Uterus (tissue), 2 donors: ENCODE data around the gene CYP2C9.

Experiments used
- CTCF ChIP-seq, 4 experiments: fragments of 200-600 bp in 2 of 4; fragments of 450-650 bp in 2 of 4; sonication (generic) in 2 of 4; IDR thresholded peaks; one replicate each; pipeline ENCODE4 v1.5.1; 2016 to 2019; ENCODE audit warnings: antibody characterized with exemption in 4 of 4, mild to moderate bottlenecking in 2 of 4, moderate library complexity in 1 of 4
- POLR2A ChIP-seq, 2 donors: fragments of 450-650 bp; IDR thresholded peaks; one replicate each; pipeline ENCODE4 v1.6.1; 2016; ENCODE audit warnings: antibody characterized with exemption in 2 of 2, mild to moderate bottlenecking in 1 of 2, moderate library complexity in 1 of 2

GRCh38 chr10:95039281-95039680, 100.8 kb downstream of the CYP2C9 start:
- TF ChIP-seq POLR2A (IDR thresholded peaks at IDR 0.05) (no peak), CTCF (IDR thresholded peaks at IDR 0.05) (no peak)
